ENCODE measurements around the gene ARMCX4. TPM values are rescaled to one million over a fixed set of nuclear protein-coding genes. Genes with fewer than 3 reads are reported as not detected.
A peak's percentile ranks its signal among the peaks of the same experiment; 100 is the strongest.

ARMCX4 gene
- total RNA-seq, 2 donors from 2014 or later = 4.1 to 6.3 TPM

- no peaks in the 10 kb centered on the region for H3K4me1 ChIP-seq
- no peak overlapping the region for H3K27ac ChIP-seq
- no peaks in the 10 kb centered on the region for H3K36me3 ChIP-seq
- H3K9me3 ChIP-seq = no peaks in the 10 kb centered on the region
- H3K9ac ChIP-seq (ENCODE audit: low read depth in 2 of 2, low read length in 2 of 2) = no peak overlapping the region
- H3K4me3 ChIP-seq = no peak overlapping the region
- DNase-seq = no peak
- intact Hi-C loops (cut with DNase I) = no loop called here
- H3K27me3 ChIP-seq = no peaks in the 10 kb centered on the region
- TF ChIP-seq CTCF (IDR thresholded peaks at IDR 0.05) = no peak
Measured at GRCh38 chrX:101452056-101452455, 33.2 kb upstream of the ARMCX4 start.

- Histone ChIP-seq H3K36me3 (no peaks in the 10 kb centered on the region), H3K27ac (no peak overlapping the region), H3K9ac (ENCODE audit: low read depth in 2 of 2, low read length in 2 of 2) (no peak overlapping the region), H3K4me3 (no peak overlapping the region), H3K4me1 (no peaks in the 10 kb centered on the region), H3K9me3 (no peaks in the 10 kb centered on the region), H3K27me3 (no peaks in the 10 kb centered on the region)
- TF ChIP-seq CTCF (IDR thresholded peaks at IDR 0.05) = no peak
- intact Hi-C loops (cut with DNase I) = no loop called here
- no peak for DNase-seq
Measured at GRCh38 chrX:101460669-101461068, 24.6 kb upstream of the ARMCX4 start.

GRCh38 chrX:101462892-101463291, 22.4 kb upstream of the ARMCX4 start:
- DNase-seq = no peak
- no peaks in the 10 kb centered on the region for H3K36me3 ChIP-seq
- intact Hi-C loops (cut with DNase I) = no loop called here

GRCh38 chrX:101478366-101478765, 6.9 kb upstream of the ARMCX4 start:
- intact Hi-C loops (cut with DNase I) = no loop called here
- H3K4me1 ChIP-seq = no peaks in the 10 kb centered on the region
- H3K27ac ChIP-seq = no peak overlapping the region
- TF ChIP-seq CTCF (IDR thresholded peaks at IDR 0.05) = no peak
- H3K27me3 ChIP-seq = no peaks in the 10 kb centered on the region
- H3K9ac ChIP-seq (ENCODE audit: low read depth in 2 of 2, low read length in 2 of 2) = no peak overlapping the region
- no peak overlapping the region for H3K4me3 ChIP-seq
- H3K36me3 ChIP-seq = no peaks in the 10 kb centered on the region
- H3K9me3 ChIP-seq = no peaks in the 10 kb centered on the region
- DNase-seq = no peak

More at GRCh38 chrX:101462892-101463291, 22.4 kb upstream of the ARMCX4 start:
- H3K9ac ChIP-seq (ENCODE audit: low read depth in 2 of 2, low read length in 2 of 2) = no peak overlapping the region
- H3K4me1 ChIP-seq = no peaks in the 10 kb centered on the region
- no peaks in the 10 kb centered on the region for H3K27me3 ChIP-seq
- H3K27ac ChIP-seq = no peak overlapping the region
- no peak overlapping the region for H3K4me3 ChIP-seq
- no peaks in the 10 kb centered on the region for H3K9me3 ChIP-seq
- peak; percentile 20 for TF ChIP-seq CTCF (IDR thresholded peaks at IDR 0.05)

GRCh38 chrX:101482296-101482695, 3.0 kb upstream of the ARMCX4 start:
- intact Hi-C loops (cut with DNase I) = no loop called here
- H3K4me3 ChIP-seq = no peak overlapping the region
- H3K27me3 ChIP-seq = no peaks in the 10 kb centered on the region
- no peak for DNase-seq
- H3K4me1 ChIP-seq = no peaks in the 10 kb centered on the region
- H3K9ac ChIP-seq (ENCODE audit: low read depth in 2 of 2, low read length in 2 of 2) = no peak overlapping the region
- no peak for TF ChIP-seq CTCF (IDR thresholded peaks at IDR 0.05)
- no peak overlapping the region for H3K27ac ChIP-seq
- no peaks in the 10 kb centered on the region for H3K36me3 ChIP-seq
- no peaks in the 10 kb centered on the region for H3K9me3 ChIP-seq

- no peaks in the 10 kb centered on the region for H3K36me3 ChIP-seq
- no peaks in the 10 kb centered on the region for H3K4me1 ChIP-seq
- no peaks in the 10 kb centered on the region for H3K9me3 ChIP-seq
- H3K9ac ChIP-seq (ENCODE audit: low read depth in 2 of 2, low read length in 2 of 2) = no peak overlapping the region
- DNase-seq = no peak
- no peaks in the 10 kb centered on the region for H3K27me3 ChIP-seq
- H3K27ac ChIP-seq = no peak overlapping the region
- no peak for TF ChIP-seq CTCF (IDR thresholded peaks at IDR 0.05)
- intact Hi-C loops (cut with DNase I) = no loop called here
- H3K4me3 ChIP-seq = no peak overlapping the region
Measured at GRCh38 chrX:101483705-101484104, 1.6 kb upstream of the ARMCX4 start.
